ENCODE measurements around the gene TIGD3.
"Not testable (repeated sequence)": the region's sequence is repeated elsewhere in the genome, so short reads cannot be mapped to it uniquely, and the experiment has no call there.

Gene TIGD3

DNA sequence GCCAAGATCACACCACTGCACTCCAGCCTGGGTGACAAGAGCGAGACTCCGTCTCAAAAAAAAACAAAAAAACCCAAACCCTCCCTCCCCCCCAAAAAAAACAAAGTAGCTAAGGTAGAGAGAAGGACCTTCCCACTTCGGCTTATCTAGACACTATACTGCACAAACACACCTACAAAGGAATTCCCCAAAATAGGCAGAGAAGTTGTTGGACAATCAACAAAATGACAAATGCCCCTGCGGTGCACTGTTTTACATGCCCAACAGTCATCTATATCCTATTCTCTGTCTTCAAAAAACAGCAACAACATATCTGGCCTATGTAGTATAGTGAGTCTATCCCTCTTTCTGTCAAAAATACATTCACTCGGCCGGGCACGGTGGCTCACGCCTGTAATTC is 27.5 kb upstream of the TIGD3 start:
- DNase-seq = no peak

DNA sequence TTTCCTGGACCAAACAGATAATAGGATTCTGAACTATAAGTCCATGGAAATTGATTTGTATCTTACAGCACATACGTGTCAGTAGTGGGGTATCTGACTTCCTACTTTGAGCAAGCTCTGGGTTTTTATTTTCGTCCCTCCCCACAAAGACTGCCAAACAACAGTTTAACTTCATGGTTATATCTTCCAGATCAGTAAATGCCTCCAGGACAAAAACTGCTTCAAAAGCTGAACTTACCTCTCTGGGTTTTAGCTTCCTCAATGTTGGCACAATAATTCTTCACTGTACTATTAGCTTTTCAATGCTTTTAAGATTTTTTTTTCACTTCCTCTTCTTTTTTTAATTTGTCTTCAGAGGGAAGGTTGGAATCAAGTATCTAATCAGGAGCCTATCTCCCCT is 25.1 kb upstream of the TIGD3 start:
- DNase-seq = no peak

DNA sequence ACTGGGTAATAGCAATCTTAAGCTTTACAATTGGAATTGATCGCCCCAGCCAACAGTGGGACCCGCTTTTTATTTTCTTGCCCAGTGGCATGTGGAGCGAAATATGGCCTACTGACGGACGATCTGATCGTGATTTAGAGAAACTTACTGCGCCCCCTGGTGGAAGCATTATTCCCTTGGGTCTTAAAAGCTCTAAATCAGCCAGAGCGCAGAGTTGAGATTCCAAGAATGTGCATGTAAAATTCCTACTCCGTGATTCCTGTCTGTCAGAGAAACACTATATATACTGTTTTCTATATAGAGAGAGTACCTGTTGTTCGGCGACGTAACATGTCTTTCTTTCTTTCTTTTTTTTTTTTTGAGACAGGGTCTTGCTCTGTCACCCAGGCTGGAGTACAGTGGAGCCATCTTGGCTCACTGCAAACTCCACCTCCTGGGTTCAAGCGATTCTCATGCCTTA is 24.6 kb upstream of the TIGD3 start:
- peak; percentile 88 for DNase-seq

DNA sequence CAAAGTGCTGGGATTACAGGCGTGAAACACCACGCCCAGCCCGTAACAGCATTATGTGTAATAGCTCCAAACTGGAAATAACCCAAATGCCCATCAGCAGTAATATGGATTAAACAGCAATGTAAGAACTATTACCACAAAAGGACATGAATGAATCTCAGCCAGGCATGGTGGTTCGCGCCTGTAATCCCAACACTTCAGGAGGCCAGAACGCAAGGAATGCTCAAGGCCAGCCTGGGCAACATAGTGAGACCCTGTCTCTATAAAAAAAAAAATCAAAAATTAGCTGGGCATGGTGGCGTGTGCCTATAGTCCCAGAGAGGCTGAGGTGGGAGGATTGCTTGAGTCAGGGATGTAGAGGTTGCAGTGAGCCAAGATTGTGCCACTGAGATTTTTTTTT is 24.0 kb upstream of the TIGD3 start:
- no peak for DNase-seq

DNA sequence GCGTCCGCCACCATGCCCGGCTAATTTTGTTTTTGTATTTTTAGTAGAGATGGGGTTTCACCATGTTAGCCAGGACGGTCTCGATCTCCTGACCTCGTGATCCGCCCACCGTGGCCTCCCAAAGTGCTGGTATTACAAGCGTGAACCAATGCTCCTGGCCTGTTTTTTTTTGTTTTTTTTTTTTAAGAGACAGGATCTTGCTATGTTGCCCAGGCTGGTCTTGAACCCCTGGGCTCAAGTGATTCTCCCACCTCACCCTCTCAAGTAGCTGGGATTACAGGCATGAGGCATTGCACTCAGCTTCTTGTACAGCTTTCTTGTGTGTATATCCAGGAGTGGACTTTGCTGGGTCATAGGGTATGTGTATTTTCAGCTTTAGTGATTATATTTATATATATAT is 22.0 kb upstream of the TIGD3 start:
- not testable (repeated sequence) for DNase-seq

DNA sequence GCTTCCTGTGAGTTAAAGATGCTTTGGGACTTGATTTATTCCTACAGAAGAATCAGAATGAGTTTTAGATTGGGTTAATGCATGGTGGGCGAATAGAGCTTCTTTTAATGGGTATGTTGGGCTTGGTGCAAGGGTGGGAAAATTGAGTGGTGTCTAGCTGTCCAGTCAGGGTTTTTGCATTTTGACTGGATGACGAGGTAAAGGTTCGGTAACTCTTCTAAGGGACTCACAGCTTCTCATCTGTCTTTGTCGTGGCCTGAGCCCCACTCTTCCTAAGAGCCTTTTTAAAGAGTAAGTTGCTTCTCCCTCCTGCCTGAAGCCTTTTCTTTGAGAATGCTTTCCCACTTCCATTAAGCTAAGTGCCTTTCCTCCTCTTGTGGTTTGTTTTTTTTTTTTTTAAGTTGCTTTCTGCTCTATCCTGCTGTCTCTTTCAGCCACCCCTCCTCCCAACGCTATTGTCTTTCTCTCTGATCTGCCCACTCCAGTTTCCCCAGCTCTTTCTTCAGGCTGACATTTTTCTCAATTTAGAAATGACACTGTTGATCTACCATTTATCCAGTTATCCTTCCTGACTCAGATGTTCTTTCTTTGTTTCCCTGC is 19.8 kb upstream of the TIGD3 start:
- no peak for DNase-seq

DNA sequence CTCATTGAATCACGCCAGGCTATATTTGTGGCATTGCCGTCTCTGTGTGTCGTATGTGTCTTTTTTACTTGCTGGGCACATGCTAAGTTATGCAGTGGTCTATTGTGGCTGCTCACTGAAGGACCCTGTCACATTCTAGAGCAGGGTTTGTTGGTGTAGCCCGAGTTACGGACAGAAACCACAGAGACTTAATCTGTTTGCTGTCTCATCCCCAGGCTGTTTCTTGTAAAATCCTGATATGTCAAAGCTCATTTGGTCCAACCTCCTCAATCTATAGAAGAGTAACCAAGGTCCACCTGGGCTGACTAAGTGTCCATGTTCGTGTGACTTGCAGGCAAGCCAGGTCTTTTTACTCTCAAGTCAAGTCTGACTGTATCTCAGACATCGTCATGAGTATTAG is 15.9 kb upstream of the TIGD3 start:
- DNase-seq = no peak

DNA sequence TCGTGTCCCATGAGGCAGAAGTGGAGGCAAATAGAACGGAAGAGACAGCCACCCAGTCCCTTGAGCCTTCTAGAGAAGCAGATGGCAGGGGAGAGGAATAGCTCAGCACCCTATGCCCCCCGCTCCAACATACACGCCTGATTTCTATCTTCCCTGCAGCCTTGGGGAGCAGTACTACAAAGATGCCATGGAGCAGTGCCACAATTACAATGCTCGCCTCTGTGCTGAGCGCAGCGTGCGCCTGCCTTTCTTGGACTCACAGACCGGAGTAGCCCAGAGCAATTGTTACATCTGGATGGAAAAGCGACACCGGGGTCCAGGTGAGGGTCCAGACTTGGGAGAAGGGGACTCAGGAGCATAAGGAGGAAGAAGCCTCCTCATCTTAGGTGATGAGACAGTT is 14.3 kb upstream of the TIGD3 start:
- DNase-seq = no peak

DNA sequence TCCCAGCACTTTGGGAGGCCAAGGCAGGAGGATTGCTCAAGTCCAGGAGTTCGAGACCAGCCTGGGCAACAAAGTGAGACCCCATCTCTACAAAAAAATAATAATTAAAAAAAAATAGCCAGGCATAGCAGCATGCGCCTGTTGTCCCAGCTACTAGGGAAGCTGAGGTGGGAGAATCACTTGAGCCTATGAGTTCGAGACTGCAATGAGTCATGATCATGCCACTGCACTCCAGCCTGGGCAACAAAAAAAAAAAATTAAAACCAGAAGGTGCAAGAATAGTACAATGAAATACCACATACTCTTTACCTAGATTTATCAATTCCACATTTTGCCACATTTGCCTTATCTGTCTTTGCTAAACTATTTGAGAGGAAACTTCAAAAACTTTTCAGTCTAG is 12.7 kb upstream of the TIGD3 start:
- DNase-seq = no peak

DNA sequence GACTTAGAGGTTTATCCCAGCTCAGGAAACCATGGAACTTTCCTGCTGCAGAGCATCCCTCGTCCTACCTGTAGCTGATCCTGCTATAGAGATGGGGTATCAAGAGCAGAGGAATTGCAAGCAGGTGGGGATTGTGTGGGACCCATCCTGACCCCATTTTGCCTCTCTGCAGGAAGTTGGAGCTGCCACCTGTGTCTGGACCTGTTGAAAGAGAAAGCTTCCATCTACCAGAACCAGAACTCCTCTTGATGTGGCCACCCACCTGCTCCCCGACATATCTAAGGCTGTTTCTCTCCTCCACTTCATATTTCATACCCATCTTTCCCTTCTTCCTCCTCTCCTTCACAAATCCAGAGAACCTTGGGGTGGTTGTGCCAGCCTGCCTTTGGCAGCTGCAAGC is 3.0 kb upstream of the TIGD3 start:
- DNase-seq = no peak

DNA sequence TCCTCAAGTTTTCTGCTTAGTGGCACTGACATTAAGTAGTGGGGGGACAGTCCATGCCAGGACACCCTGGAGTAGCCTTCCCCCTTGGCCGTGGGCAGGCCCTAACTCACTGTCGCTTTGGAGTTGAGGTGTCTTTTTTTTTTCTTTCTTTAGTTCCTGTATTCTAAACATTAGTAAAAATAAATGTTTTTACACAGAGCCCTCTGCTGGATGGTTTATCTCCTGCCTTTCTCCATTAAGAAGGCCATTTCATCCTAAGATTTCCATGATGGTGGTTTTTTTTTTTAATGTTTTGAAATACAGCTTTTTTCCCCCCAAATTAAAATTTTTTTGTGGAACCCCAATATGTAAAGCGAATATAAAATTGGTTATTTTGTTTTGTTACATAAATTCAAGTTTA is 1.8 kb upstream of the TIGD3 start:
- DNase-seq = no peak

DNA sequence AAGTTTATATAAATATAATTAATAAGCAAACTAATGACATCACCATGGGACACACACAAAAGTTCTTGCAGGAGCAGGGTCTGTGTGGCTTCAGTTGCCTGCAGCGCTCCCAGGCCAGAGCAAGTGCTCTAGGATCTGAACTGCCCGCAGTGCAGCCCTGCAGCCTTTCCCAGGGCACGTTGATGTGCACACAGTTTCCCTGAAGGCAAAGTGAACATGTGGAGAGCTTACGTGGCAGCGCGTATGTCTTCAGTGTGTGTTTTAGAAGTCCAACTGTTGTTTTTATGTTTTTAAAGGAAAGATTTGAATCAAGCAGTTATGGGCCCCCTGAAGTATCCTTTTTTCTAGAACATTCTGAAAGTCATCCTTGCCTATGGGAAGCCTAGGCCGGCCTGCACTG is 1.2 kb upstream of the TIGD3 start:
- no peak for DNase-seq

DNA sequence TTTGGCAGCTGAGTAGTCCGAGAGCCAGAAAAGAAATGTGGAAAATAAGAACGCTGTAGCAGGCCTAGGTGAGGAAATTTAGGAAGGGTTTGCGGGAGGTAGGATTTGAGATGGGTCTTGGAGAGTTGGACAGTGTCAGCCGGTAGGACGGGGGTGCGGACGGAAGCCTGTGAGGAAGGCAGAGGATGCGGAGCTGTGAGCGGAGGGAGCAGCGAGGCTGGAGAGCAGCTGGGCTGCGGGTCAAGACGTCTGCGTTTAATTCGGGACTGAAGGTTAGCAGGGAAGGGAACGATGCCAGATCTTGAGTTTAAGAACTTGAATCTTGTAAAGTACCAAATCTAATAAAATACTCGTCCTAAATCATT is 669 bp upstream of the TIGD3 start:
- no peak for DNase-seq

DNA sequence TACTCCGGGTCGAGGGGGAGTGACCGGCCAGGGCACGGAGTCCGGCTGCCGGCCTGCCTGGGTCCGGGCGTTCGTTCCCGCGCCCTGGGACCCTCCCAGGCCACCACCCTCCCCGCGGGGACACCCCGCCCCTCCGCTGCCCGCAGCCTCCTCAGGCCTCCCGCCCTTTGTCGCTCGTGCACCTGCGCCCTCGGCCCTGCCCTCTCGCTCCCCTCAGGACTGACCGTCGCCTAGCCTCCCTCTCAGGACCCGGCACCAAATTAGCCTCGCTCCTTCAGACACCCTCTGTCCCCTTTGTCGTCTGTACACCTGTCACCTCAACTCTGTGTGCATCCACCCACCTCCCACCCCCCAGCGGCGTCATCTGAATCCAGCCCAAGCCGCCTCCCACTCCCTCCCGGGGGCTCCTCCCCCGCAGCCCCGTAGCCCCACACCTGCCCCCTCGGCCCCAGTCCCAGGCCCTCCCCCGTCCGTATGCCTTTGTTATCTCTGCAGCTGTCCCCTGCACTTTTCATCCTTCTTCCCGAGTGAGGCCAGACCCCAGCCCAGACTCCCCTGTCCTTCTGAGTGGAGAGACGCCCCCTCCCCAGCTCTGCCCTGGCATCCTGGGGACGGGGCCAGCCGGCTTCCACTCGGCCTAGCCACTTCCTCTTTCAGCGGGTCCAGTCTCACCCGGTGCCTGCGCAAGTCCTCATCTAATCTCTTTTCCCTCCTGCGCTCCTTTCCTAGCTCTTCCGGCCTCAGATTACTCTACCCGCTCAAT is 643 bp downstream of the TIGD3 start:
- DNase-seq = peak; percentile 49

DNA sequence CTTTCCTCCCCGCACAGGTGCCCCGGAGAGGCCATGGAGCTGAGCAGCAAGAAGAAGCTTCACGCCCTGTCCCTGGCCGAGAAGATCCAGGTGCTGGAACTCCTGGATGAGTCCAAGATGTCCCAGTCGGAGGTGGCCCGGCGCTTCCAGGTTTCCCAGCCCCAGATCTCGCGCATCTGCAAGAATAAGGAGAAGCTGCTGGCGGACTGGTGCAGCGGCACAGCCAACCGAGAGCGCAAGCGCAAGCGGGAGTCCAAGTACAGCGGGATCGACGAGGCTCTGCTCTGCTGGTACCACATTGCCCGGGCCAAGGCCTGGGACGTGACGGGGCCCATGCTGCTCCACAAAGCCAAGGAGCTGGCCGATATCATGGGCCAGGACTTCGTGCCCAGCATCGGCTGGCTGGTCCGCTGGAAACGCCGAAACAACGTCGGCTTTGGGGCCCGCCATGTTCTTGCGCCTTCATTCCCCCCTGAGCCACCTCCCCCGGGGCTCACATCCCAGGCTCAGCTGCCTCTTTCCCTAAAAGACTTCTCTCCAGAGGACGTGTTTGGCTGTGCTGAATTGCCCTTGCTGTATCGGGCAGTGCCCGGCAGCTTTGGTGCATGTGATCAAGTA is 1.3 kb downstream of the TIGD3 start:
- DNase-seq = peak; percentile 53

DNA sequence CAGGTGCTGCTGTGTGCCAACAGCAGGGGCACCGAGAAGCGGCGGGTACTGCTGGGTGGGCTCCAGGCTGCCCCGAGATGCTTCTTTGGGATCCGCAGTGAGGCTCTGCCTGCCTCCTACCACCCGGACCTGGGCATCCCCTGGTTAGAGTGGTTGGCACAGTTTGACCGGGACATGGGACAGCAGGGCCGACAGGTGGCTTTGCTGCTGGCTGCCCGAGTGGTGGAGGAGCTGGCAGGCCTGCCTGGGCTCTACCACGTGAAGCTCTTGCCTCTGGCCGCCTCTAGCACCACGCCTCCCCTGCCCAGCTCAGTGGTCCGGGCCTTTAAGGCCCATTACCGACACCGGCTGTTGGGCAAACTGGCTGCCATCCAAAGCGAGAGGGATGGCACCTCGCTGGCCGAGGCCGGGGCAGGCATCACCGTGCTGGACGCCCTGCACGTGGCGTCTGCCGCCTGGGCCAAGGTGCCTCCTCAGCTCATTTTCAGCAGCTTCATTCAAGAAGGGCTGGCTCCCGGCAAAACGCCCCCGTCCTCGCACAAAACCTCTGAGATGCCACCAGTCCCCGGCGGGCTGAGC is 1.9 kb downstream of the TIGD3 start:
- DNase-seq = no peak

DNA sequence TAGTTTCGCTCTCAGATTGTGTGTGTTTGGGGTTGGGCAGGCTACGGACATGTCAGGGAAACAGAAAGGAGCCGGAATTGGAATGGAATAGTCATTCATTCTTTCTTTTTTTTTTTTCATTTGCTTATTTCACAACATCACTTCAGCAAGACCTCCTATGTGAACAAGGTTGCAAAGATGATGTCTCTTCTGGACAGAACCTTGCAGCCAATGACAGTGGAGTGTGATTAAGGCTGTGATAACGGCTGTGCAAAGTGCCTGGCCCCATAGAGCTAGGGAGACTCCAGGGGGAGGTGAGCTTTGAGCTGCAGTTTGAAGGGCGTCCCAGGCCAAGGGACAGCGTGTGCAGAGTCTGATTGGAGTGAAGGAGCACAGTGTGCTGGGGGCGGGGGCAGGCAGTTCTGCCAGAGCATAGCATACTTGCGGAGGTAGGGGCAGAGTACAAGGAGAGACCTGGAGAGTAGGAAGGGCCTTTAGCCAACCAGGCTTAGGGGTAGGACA is 3.4 kb downstream of the TIGD3 start:
- DNase-seq = no peak

DNA sequence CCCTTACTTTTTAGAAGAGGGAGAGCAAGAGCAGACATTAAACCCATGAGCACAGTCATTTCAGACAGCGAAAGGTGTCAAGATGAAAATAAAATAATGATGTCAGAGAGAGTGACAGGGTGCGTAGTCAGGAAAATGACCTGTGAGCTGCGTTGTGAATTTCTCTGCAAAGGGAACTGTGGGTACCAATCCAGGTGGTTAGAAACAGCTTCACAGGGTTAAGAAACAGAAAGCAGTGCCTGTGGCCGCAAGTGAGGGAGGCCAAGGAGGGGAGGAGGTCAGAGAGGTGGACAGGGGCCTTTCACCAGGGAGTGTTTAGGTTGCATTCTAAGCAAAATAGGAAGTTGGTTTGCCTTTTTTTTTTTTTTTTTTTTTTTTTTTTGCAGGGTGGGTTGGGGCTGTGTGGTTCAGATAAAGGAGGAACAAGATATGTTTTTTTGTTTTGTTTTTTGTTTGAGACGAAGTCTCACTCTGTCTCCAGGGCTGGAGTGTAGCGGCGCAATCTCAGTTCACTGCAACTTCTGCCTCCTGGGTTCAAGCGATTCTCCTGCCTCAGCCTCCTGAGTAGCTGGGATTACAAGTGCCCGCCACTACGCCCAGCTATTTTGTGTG is 7.9 kb downstream of the TIGD3 start:
- no peak for DNase-seq

DNA sequence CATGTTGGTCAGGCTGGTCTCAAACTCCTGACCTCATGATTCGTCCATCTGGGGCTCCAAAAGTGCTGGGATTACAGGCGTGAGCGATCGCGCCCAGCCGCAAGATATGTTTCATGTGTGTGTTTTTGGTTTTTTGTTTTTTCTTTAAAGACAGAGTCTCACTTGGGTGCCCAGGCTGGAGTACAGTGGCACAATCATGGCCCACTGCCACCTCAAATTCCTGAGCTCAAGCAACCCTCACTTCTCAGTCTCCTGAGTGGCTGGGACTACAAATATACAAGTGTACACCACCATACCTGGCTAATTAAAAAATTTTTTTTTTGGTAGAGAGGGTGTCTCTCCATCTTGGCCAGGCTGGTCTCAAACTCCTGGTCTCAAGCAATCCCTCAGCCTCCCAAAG is 8.4 kb downstream of the TIGD3 start:
- DNase-seq = no peak

DNA sequence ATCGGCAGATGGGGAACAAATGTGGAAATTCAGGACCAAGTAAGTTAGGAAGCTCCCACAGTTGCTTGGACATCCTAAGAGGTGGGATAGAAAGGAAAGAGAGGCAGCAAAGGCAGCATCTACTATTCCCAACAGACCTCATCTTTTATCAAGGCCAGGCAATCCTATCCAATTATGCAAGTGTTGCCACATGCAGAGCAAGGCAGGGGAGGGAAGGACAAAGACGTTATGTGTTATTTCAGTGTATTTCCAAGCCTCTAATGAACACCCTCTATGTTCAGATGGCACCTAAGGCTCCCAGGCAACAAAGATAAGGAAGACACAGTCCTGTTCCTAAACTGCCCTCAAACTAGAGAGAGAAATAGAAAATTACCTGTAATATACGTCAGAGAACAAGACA is 9.2 kb downstream of the TIGD3 start:
- no peak for DNase-seq

DNA sequence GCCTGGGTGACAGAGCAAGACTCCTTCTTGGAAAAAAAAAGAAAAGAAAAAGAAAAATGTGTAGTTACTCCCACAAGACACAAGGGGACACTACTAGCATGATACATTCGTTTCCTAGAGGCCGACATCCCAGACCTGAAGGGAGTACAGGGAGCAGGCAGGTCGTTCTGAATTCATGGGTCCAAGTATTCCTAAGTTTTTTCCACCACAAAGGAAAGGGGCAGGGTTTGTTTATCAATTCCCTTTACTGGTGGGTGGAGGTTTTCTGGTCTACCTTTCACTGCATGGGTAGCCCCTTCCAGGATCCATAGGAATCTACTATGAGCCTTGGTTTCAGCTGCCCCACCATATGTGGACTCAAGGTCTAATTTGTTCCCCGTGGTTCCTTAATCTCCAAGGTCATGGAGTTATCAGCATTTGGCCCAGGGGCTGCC is 11.8 kb downstream of the TIGD3 start:
- DNase-seq = no peak

DNA sequence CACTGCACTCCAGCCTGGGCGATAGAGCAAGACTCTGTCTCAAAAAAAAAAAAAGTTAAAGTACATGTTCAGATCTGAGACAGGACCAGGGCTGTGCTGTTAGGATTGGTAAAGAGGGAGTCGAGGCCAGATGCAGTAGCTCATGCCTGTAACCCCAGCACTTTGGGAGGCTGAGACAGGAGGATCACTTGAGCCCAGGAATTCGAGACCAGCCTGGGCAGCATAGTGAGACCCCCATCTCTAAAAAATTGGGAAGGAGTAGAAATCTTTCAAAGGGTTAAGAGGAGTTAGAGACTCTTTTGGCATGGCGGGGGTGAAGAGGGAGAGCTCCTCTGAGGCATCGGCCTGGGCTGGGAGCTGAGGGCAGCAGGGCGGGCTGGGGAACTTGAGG is 16.1 kb downstream of the TIGD3 start:
- no peak for DNase-seq

DNA sequence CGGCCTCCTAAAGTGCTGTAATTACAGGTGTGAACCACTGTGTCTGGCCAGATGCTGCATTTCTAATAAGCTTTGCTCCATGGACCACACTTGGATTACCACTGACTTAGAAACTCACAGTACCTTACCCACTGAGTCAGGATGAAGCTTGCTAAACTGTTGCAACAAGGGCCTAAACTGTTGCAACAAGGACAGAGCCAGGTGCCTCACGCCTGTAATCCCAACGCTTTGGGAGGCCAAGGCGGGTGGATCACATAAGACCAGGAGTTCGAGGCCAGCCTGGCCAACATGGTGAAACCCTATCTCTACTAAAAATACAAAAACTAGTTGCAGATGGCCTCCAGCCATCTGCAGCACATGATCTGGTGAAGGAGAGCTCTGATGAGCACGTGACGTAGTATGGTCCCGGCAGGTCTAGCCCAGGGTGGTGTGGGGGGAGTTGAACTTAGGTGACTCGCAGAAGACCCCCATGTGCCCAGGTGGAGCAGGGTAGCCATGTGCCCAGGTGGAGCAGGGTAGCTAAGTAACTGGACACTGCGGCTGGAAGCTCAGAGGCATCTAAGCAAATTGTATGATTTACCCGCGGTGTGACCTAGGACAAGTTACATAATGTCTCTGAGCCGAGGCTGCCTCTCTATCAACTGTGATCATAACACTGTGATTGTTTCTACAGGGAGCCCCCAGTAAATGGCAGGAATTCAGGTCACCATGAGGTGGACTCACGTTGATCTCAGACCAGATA is 19.5 kb downstream of the TIGD3 start:
- no peak for DNase-seq

All from femur (tissue), 1 donor.